Endothelial cell of umbilical vein (primary cell): ENCODE results near the gene MAGI1. TPM values are rescaled to one million over a fixed set of nuclear protein-coding genes. Genes with fewer than 3 reads are reported as not detected.

Source experiments
- BruUV-seq: library from RNA; stranded (reverse); fragments of 400-500 nt; replicated peaks from 2 replicates; lab custom pipeline; 2021; lab: Mats Ljungman, UMichigan
- CTCF ChIA-PET: fragments of 300-600, 350-600 bp; sonication (Branson Sonifier 250); formaldehyde crosslinking; loops from one replicate; lab custom pipeline; 2021; ENCODE audit warnings: antibody characterized with exemption, inconsistent platforms; lab: Charles Lee
- POLR2A ChIA-PET: fragments of 300-600, 350-600 bp; sonication (Branson Sonifier 250); formaldehyde crosslinking; loops from one replicate; lab custom pipeline; 2021; ENCODE audit warnings: antibody characterized with exemption, inconsistent platforms; lab: Charles Lee
- DNase-seq: peaks from one replicate; pipeline ENCODE4 v3.0.0-alpha.2; 2011; ENCODE audit warnings: low read depth, low spot score
- FAIRE-seq: peaks from 2 replicates; lab custom pipeline; 2011; peaks lifted over from hg19 to GRCh38; lab: Jason Lieb, UNC
- H2AFZ ChIP-seq: 2 replicates; pipeline ENCODE4 v1.6.0; 2012; ENCODE audit warnings: low read depth, low read length, control low read depth, inconsistent platforms
- H3K27ac ChIP-seq: 2 replicates; pipeline ENCODE4 v1.5.1; 2011; ENCODE audit warnings: low read depth, mild to moderate bottlenecking, control low read depth, low read length, moderate library complexity; ENCODE audit not compliant: insufficient read depth
- H3K27me3 ChIP-seq, 2 experiments: 2 replicates each; pipeline versions ENCODE4 v1.6.0 to v1.6.1; 2011; ENCODE audit warnings: low read length in 2 of 2, mixed read lengths in 1 of 2; ENCODE audit not compliant: control insufficient read depth in 2 of 2, insufficient read depth in 2 of 2
- H3K36me3 ChIP-seq, 2 experiments: 2 replicates in 1 of 2; 3 replicates in 1 of 2; pipeline ENCODE4 v1.5.1; 2011; ENCODE audit warnings: low read length in 2 of 2, mild to moderate bottlenecking in 1 of 2, moderate library complexity in 1 of 2; ENCODE audit not compliant: control insufficient read depth in 2 of 2, insufficient read depth in 2 of 2; ENCODE audit errors: extremely low read depth in 1 of 2
- H3K4me1 ChIP-seq: 3 replicates; pipeline ENCODE4 v1.5.1; 2011; ENCODE audit warnings: mild to moderate bottlenecking, low read length; ENCODE audit not compliant: control insufficient read depth, insufficient read depth; ENCODE audit errors: extremely low read depth
- H3K4me2 ChIP-seq: 2 replicates; pipeline ENCODE4 v1.6.1; 2011; ENCODE audit warnings: low read length, control low read depth, mixed read lengths; ENCODE audit not compliant: insufficient read depth
- H3K4me3 ChIP-seq, 3 experiments: fragments of 200-600 bp in 1 of 3; sonication (generic), shearing (Covaris generic) in 1 of 3; replicated peaks in 1 of 3; 2 replicates each; pipeline ENCODE4 v1.5.1; 2011 to 2016; ENCODE audit warnings: control low read depth in 3 of 3, low read length in 3 of 3, mild to moderate bottlenecking in 2 of 3, inconsistent platforms in 1 of 3, low read depth in 1 of 3, moderate library complexity in 1 of 3; ENCODE audit not compliant: insufficient read depth in 1 of 3
- H3K79me2 ChIP-seq: 2 replicates; pipeline ENCODE4 v1.6.0; 2012; ENCODE audit warnings: low read length, inconsistent platforms; ENCODE audit not compliant: control insufficient read depth, insufficient read depth
- H3K9ac ChIP-seq: replicated peaks from 2 replicates; pipeline ENCODE3; 2011; ENCODE audit warnings: low read length, control low read depth; ENCODE audit not compliant: insufficient read depth; ENCODE audit errors: extremely low read depth
- H3K9me1 ChIP-seq: replicated peaks from 3 replicates; pipeline ENCODE4 v1.6.0; 2011; ENCODE audit warnings: mild to moderate bottlenecking, low read length; ENCODE audit not compliant: control insufficient read depth, insufficient read depth; ENCODE audit errors: extremely low read depth
- H3K9me3 ChIP-seq: replicated peaks from 2 replicates; pipeline ENCODE4 v1.5.1; 2012; ENCODE audit warnings: low read length, inconsistent platforms; ENCODE audit not compliant: control insufficient read depth, insufficient read depth
- H4K20me1 ChIP-seq: replicated peaks from 2 replicates; pipeline ENCODE3; 2011; ENCODE audit warnings: mild to moderate bottlenecking, low read length; ENCODE audit not compliant: control insufficient read depth, insufficient read depth; ENCODE audit errors: extremely low read depth
- CTCF ChIP-seq, 2 donors: IDR thresholded peaks; 1 replicate in 1 of 2; 2 replicates in 1 of 2; pipeline ENCODE4 v1.5.1; 2011; ENCODE audit warnings: low read length in 2 of 2, mild to moderate bottlenecking in 2 of 2, moderate library complexity in 2 of 2, control low read depth in 1 of 2, inconsistent platforms in 1 of 2, low read depth in 1 of 2; ENCODE audit not compliant: insufficient read depth in 1 of 2; ENCODE audit errors: extremely low read depth in 1 of 2
- FOS ChIP-seq: IDR thresholded peaks from 2 replicates; pipeline ENCODE4 v1.6.1; 2011; ENCODE audit warnings: mild to moderate bottlenecking, low read length, moderate library complexity, borderline replicate concordance; ENCODE audit not compliant: insufficient read depth
- GATA2 ChIP-seq: IDR thresholded peaks from 2 replicates; pipeline ENCODE4 v1.7.0; 2011; ENCODE audit warnings: low read depth, mild to moderate bottlenecking, moderate library complexity, mixed read lengths, low read length; ENCODE audit not compliant: insufficient read length, insufficient read depth
- JUN ChIP-seq: IDR thresholded peaks from 2 replicates; pipeline ENCODE4 v1.6.1; 2011; ENCODE audit warnings: borderline replicate concordance, low read depth; ENCODE audit not compliant: insufficient read length, insufficient read depth
- MYC ChIP-seq: IDR thresholded peaks from one replicate; pipeline ENCODE4 v1.6.1; 2011; ENCODE audit warnings: mild to moderate bottlenecking, low read depth, low read length
- POLR2A ChIP-seq: IDR thresholded peaks from 2 replicates; pipeline ENCODE4 v1.6.1; 2012; ENCODE audit warnings: low read depth, mild to moderate bottlenecking, control low read depth, low read length
- POLR2AphosphoS5 ChIP-seq: IDR thresholded peaks from 2 replicates; pipeline ENCODE4 v1.6.1; 2012; ENCODE audit warnings: low read depth, mild to moderate bottlenecking, control low read depth, low read length, moderate library complexity; ENCODE audit not compliant: insufficient read depth
- dilution Hi-C: fragments of 300-500 bp; cut with MboI; formaldehyde crosslinking; loops from one replicate; pipeline ENCODE4 v1.15.0; 2019; ENCODE audit warnings: low sequenced_read_pairs; ENCODE audit not compliant: extremely low pct_ligation_motif_present
- intact Hi-C: fragments of 100-400 bp; cut with micrococcal nuclease; formaldehyde crosslinking; loops from one replicate; pipeline ENCODE4 v1.10.0; 2022
- polyA plus RNA-seq, 4 experiments: library from polyadenylated mRNA; depleted of rRNA in 3 of 4; stranded (reverse) in 3 of 4; unstranded in 1 of 4; fragments of >200 nt; gene quantifications; 2 replicates each; pipeline versions ENCODE4 v1.2.1 to v1.2.3, GENCODE V29; 2011 to 2012; ENCODE audit warnings: missing spikeins in 1 of 4
- total RNA-seq: library from RNA; stranded (reverse); gene quantifications from 2 replicates; pipeline ENCODE4 v1.2.3, GENCODE V29; 2021
- TF ChIP-seq, protein P1 (sequence below): IDR thresholded peaks from 2 replicates; pipeline ENCODE4 v1.6.1; 2011; ENCODE audit not compliant: insufficient read depth, insufficient read length

The MAGI1 gene
- total and polyA plus RNA-seq, 2 donors (not counting 3 experiments of a cell fraction or from before 2014, with no cell fraction given): 10.1 to 47.9 TPM

- Histone ChIP-seq H3K9me3 (no peaks in the 10 kb centered on the region), H3K4me2 (no peak overlapping the region), H3K27me3 (no peaks in the 10 kb centered on the region), H3K9me1 (no peaks in the 10 kb centered on the region), H3K79me2 (no peaks in the 10 kb centered on the region), H3K9ac (no peak overlapping the region), H3K4me1 (no peaks in the 10 kb centered on the region), H2AFZ (no peak overlapping the region), H3K4me3 (no peak overlapping the region), H3K27ac (no peak overlapping the region), H4K20me1 (no peaks in the 10 kb centered on the region), H3K36me3 (no peaks in the 10 kb centered on the region)
- no TSS peak for BruUV-seq
- FAIRE-seq (no peak), DNase-seq (no peak)
- TF ChIP-seq FOS (no peak), POLR2A (no peak), POLR2AphosphoS5 (no peak), GATA2 (no peak), JUN (no peak), CTCF (IDR thresholded peaks at IDR 0.05; ENCODE audit: extremely low read depth in 1 of 2, insufficient read depth in 1 of 2, low read depth in 1 of 2, low read length in 2 of 2) (no peak), MYC (no peak)
- TF ChIP-seq, protein P1, sequence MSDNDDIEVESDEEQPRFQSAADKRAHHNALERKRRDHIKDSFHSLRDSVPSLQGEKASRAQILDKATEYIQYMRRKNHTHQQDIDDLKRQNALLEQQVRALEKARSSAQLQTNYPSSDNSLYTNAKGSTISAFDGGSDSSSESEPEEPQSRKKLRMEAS: no peak
- ChIA-PET CTCF (interaction anchor here (0.6 to 1.5 kb wide), 3 partner anchors 12 to 14 kb away, joined by 4 to 6 read pairs (median 5); no protein-coding TSS in a partner anchor), POLR2A (no interaction called here)
- intact Hi-C loops (no loop called here), dilution Hi-C loops (no loop called here)
These were observed 320.9 kb downstream of the MAGI1 start for GRCh38 chr3:65717676-65718346.
